Right lobe of liver (tissue), 6 donors: ENCODE data around the gene FEZ2. TPM values are rescaled to one million over a fixed set of nuclear protein-coding genes. Genes with fewer than 3 reads are reported as not detected.

Source experiments
- ATAC-seq, 4 donors: fragments of 200-7000 bp; cut with Tn5 transposase; one replicate each; pipeline ENCODE4 v1.9.1; 2020; ENCODE audit warnings: mild to moderate bottlenecking in 4 of 4, moderate library complexity in 4 of 4
- DNase-seq, 3 donors: peaks; one replicate each; pipeline ENCODE4 v3.0.0-alpha.2; 2020
- H3K27ac ChIP-seq, 3 donors: fragments of 200-600 bp; one replicate each; pipeline ENCODE4 v1.8.0; 2022
- H3K27me3 ChIP-seq, 2 donors: fragments of 200-600 bp; one replicate each; pipeline ENCODE4 v1.8.0; 2022
- H3K36me3 ChIP-seq, 4 donors: fragments of 200-600 bp; sonication (generic) in 1 of 4; one replicate each; pipeline versions ENCODE4 v1.5.1 to v1.8.0; 2017 to 2022; ENCODE audit warnings: control low read depth in 1 of 4
- H3K4me1 ChIP-seq, 4 donors: fragments of 200-600 bp; sonication (generic) in 1 of 4; one replicate each; pipeline versions ENCODE4 v1.5.1 to v1.8.0; 2017 to 2022; ENCODE audit warnings: control low read depth in 1 of 4
- H3K4me3 ChIP-seq, 3 donors: fragments of 200-600 bp; one replicate each; pipeline ENCODE4 v1.8.0; 2022
- H3K9me3 ChIP-seq, 4 donors: fragments of 200-600 bp; sonication (generic) in 1 of 4; one replicate each; pipeline versions ENCODE4 v1.5.1 to v1.8.0; 2017 to 2022; ENCODE audit warnings: control low read depth in 1 of 4
- POLR2A ChIP-seq: fragments of 450-650 bp; IDR thresholded peaks from one replicate; pipeline ENCODE4 v1.6.1; 2017; ENCODE audit warnings: antibody characterized with exemption, mild to moderate bottlenecking
- WGBS: methylation state at CpG from one replicate; pipeline ENCODE4 v1.1.6; 2018; ENCODE audit warnings: low coverage, low lambda C conversion rate; ENCODE audit not compliant: insufficient coverage; ENCODE audit errors: missing lambda C conversion rate; 5-methylcytosine and 5-hydroxymethylcytosine counted together
- intact Hi-C, 2 donors: fragments of 100-400 bp; cut with DNase I; formaldehyde crosslinking; loops; one replicate each; pipeline versions ENCODE4 v1.11.2 to v1.14.1; 2022
- total RNA-seq, 6 experiments: library from RNA; depleted of rRNA in 2 of 6; stranded (reverse); fragments of >200 nt in 2 of 6; fragmentation: NEBNext Ultra II Directional in 3 of 6; extraction: Animal tissue kit (Norgen Biotek cat#: 25700) in 3 of 6; gene quantifications; one replicate each; pipeline versions ENCODE4 v1.1.0 to v1.2.4, GENCODE V29; 2016 to 2023
- TF ChIP-seq, protein P1 (sequence below), 4 donors: fragments of 200-600 bp in 3 of 4; fragments of 450-650 bp in 1 of 4; IDR thresholded peaks; one replicate each; pipeline versions ENCODE4 v1.5.1 to v1.8.0; 2016 to 2022; ENCODE audit warnings: antibody characterized with exemption in 4 of 4, mild to moderate bottlenecking in 2 of 4
- donor health status: DM: no; HTN: yes; CAD: no.
- donor health status: DM: no; HTN: no; CAD: no.
- donor health status: DM: no; HTN: no; CAD: no.
- donor health status: DM: no; HTN: yes; CAD: no.
- donor health status: DM: no; HTN: yes; CAD: no.

Gene FEZ2
- total RNA-seq, 6 experiments from 2014 or later = 11.1 to 22.2 (median 18.7) TPM

DNA sequence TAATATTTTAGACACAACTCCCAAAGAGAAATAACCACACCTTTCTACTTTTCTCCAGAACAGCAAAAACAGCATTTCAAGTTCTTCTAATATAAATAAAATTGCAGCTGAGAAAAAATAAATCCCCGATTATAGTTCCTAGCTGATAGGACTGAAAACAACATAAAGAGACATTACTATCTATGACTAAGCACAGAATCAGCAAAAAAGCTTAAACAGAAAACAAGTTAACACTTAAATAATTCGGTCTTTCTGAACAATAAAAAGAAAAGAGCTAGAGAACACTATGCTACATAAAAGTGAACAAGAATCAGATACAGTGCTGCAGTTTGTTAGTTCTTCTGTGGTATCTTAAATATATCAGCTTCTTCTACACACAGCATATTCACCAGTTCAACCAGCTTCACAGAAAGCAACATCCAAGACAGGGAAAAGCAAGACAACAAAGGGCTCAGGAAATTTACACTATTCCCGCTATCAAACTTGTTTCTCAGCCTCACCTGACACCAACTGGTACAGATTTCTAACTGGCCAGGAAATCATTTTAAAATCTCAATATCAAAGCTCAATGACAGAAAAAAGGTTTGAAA is 28.6 kb downstream of the FEZ2 start:
- intact Hi-C loops = no loop called here
- peak overlapping the region in 1 of 3 donors; percentile 17 for H3K27ac ChIP-seq

DNA sequence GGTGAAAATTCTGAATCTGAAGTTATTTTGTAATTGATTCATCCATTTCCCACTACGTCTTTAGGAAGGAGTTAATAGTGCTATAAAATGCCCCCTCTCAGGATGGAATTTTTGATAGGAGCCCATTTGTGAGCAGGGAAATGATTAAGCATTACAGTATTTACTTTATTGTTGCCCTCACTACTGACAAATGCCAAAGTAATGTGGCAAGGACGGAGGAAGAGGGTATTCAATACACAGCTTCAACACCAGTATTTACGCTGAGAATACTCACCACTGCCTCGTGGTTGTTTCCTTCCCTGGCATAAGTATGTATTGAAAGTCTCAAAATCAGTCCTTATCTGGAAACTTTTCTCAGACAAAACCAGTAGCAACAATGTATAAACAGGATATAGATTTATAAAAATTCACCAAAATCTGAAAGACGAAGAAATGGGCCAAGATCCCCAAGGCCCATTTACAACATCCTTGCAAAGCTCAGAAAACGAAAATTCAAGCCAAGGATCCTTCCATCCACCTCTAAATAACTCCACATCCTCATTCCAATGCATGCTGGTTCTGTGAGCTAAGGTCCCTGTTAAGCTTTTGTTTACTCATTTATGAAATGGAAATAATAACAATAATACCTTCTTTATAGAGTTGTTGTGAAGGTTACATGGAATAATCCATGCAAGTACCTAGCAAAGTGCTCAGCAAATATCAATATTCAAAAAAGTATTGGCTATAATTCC is 29.3 kb downstream of the FEZ2 start:
- Histone ChIP-seq H3K9me3 (no peaks in the 10 kb centered on the region), H3K27ac (peak overlapping the region in 1 of 3 donors; percentile 17), H3K4me3 (no peak overlapping the region), H3K27me3 (no peaks in the 10 kb centered on the region), H3K36me3 (no peaks in the 10 kb centered on the region), H3K4me1 (no peaks in the 10 kb centered on the region)
- no peak for TF ChIP-seq POLR2A
- TF ChIP-seq, protein P1, sequence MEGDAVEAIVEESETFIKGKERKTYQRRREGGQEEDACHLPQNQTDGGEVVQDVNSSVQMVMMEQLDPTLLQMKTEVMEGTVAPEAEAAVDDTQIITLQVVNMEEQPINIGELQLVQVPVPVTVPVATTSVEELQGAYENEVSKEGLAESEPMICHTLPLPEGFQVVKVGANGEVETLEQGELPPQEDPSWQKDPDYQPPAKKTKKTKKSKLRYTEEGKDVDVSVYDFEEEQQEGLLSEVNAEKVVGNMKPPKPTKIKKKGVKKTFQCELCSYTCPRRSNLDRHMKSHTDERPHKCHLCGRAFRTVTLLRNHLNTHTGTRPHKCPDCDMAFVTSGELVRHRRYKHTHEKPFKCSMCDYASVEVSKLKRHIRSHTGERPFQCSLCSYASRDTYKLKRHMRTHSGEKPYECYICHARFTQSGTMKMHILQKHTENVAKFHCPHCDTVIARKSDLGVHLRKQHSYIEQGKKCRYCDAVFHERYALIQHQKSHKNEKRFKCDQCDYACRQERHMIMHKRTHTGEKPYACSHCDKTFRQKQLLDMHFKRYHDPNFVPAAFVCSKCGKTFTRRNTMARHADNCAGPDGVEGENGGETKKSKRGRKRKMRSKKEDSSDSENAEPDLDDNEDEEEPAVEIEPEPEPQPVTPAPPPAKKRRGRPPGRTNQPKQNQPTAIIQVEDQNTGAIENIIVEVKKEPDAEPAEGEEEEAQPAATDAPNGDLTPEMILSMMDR (IDR thresholded peaks at IDR 0.05) = no peak
- ATAC-seq (no peak), DNase-seq (no peak)
- 57% methylated on average over 6 of the region's 6 CpGs for WGBS
- intact Hi-C loops = no loop called here

More for the DNA sequence above, 28.6 kb downstream of the FEZ2 start:
- no peak for ATAC-seq
- Histone ChIP-seq H3K36me3 (no peaks in the 10 kb centered on the region), H3K4me3 (no peak overlapping the region), H3K9me3 (no peaks in the 10 kb centered on the region), H3K4me1 (no peaks in the 10 kb centered on the region), H3K27me3 (no peaks in the 10 kb centered on the region)
- TF ChIP-seq POLR2A = no peak
- TF ChIP-seq, protein P1 (IDR thresholded peaks at IDR 0.05) = no peak
- 64% methylated on average over 3 of the region's 3 CpGs for WGBS
- DNase-seq = no peak

DNA sequence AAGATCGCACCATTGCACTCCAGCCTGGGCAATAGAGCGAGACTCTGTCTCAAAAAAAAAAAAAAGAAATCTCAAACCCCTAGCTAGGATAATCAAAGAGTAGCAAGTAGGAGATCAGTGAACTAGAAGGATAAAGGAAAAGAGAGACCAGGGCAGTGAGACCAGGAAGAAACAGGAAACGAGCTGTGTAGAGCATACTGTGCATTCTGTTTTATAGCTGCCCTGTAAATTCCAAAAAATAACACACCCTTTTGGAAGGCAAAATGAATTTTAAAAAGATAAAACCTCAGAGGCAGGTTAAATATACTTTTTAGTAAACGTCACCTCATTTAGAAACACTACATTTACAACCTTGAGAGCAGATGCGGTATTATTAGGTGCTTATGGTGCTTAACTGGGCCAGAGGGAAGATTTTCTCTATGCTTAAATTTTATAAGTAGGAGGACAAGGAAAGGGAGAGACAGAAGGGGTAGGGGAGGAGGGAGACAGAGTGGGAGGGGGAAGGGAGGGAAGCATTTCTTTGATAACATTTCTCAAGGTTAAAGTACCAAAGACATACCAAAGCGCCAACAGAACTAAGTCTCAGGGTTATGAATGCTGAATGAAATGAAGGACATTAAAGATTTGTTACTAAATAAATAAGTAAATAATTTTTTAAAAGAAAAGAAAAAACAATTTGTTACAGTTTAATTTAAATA is 30.1 kb downstream of the FEZ2 start:
- Histone ChIP-seq H3K4me3 (no peak overlapping the region), H3K9me3 (no peaks in the 10 kb centered on the region), H3K36me3 (no peaks in the 10 kb centered on the region), H3K27ac (no peak overlapping the region), H3K4me1 (peaks cover 0 to 6% (median 0%) of the 10 kb centered on the region in 4 donors), H3K27me3 (no peaks in the 10 kb centered on the region)
- WGBS = 89% methylated on average over 4 of the region's 6 CpGs
- DNase-seq (no peak), ATAC-seq (no peak)
- intact Hi-C loops = no loop called here
- TF ChIP-seq, protein P1 (IDR thresholded peaks at IDR 0.05) = no peak
- TF ChIP-seq POLR2A = no peak

DNA sequence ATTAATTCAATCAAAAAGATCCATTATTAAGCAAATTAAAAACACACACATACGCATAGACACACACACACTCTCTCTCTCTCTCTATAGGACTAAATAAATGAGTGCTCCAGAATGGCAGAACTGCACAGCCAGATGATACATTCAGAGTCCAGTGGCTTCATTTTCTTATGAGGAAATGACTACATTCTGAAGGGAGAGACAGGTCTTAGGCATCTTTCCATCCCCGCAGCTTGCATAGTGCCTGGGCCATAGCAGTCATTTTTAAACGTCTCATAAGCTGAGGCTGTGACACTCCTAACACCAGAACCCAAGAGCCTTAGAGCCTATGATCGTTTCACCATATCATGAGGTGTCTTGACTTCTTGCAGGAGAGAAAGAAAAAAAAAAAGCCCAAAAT is 31.1 kb downstream of the FEZ2 start:
- WGBS = 90% methylated on average over 4 of the region's 4 CpGs
- no peak for DNase-seq
- intact Hi-C loops = no loop called here

More for the DNA sequence above, 31.1 kb downstream of the FEZ2 start:
- ATAC-seq = no peak
- peaks cover 0 to 12% (median 0%) of the 10 kb centered on the region in 4 donors for H3K4me1 ChIP-seq
- no peak for TF ChIP-seq POLR2A
- TF ChIP-seq, protein P1 (IDR thresholded peaks at IDR 0.05) = no peak
- H3K9me3 ChIP-seq = no peaks in the 10 kb centered on the region
- H3K4me3 ChIP-seq = no peak overlapping the region
- H3K27me3 ChIP-seq = no peaks in the 10 kb centered on the region
- no peak overlapping the region for H3K27ac ChIP-seq
- H3K36me3 ChIP-seq = no peaks in the 10 kb centered on the region
